ENCODE data around the gene GRHL1.
"Not testable (repeated sequence)": the region's sequence is repeated elsewhere in the genome, so short reads cannot be mapped to it uniquely, and the experiment has no call there.

The GRHL1 gene

GRCh38 chr2:10027660-10028330, 76.3 kb downstream of the GRHL1 start:
- H3K27ac Mint-ChIP-seq, result no peak overlapping the region
- TF ChIP-seq, protein P1, sequence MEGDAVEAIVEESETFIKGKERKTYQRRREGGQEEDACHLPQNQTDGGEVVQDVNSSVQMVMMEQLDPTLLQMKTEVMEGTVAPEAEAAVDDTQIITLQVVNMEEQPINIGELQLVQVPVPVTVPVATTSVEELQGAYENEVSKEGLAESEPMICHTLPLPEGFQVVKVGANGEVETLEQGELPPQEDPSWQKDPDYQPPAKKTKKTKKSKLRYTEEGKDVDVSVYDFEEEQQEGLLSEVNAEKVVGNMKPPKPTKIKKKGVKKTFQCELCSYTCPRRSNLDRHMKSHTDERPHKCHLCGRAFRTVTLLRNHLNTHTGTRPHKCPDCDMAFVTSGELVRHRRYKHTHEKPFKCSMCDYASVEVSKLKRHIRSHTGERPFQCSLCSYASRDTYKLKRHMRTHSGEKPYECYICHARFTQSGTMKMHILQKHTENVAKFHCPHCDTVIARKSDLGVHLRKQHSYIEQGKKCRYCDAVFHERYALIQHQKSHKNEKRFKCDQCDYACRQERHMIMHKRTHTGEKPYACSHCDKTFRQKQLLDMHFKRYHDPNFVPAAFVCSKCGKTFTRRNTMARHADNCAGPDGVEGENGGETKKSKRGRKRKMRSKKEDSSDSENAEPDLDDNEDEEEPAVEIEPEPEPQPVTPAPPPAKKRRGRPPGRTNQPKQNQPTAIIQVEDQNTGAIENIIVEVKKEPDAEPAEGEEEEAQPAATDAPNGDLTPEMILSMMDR (IDR thresholded peaks at IDR 0.05; ENCODE audit: unreplicated experiment in 3 of 3), result no peak
- H3K27me3 Mint-ChIP-seq (ENCODE audit: low read depth), result peaks cover 7% of the 10 kb centered on the region
- H3K4me1 Mint-ChIP-seq, result peaks cover 12% of the 10 kb centered on the region
- H3K9me3 Mint-ChIP-seq, result no peaks in the 10 kb centered on the region
- no peak overlapping the region for H3K4me3 Mint-ChIP-seq
- no peaks in the 10 kb centered on the region for H3K36me3 Mint-ChIP-seq (ENCODE audit: low read depth)

DNA sequence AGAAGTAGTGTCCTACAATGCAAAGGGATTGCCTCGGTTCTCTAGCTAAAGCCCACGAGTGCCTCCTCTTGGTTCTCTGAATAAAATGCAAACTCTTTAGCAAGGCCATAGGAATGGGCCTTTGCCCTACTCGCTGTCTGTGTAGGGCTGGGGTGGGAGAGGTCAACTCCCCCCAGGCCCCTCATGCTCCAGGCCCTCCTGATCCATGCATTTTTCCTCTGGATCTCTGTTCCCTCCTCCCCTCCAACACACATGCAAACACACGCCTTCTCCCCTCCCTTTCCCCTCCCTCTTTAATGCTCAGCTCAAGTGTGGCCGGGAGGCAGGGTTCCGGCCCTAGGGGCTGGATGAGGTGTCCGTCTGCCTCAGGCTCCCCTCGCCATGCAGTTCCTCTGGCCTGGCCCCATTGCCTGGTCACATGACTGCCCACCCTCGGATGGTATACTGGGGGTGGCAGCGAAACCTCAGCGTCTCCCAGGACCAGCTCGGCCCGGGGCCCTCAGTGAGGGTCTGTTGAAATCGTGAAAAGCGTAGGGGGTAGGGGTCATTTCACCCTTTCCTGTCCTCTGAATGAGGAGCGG, 77.0 kb downstream of the GRHL1 start:
- Mint-ChIP-seq H3K27me3 (ENCODE audit: low read depth) (peaks cover 6% of the 10 kb centered on the region), H3K4me3 (no peak overlapping the region), H3K9me3 (no peaks in the 10 kb centered on the region), H3K36me3 (ENCODE audit: low read depth) (no peaks in the 10 kb centered on the region), H3K27ac (no peak overlapping the region), H3K4me1 (peaks cover 12% of the 10 kb centered on the region)
- TF ChIP-seq, protein P1 (IDR thresholded peaks at IDR 0.05; ENCODE audit: unreplicated experiment in 3 of 3), result no peak

DNA sequence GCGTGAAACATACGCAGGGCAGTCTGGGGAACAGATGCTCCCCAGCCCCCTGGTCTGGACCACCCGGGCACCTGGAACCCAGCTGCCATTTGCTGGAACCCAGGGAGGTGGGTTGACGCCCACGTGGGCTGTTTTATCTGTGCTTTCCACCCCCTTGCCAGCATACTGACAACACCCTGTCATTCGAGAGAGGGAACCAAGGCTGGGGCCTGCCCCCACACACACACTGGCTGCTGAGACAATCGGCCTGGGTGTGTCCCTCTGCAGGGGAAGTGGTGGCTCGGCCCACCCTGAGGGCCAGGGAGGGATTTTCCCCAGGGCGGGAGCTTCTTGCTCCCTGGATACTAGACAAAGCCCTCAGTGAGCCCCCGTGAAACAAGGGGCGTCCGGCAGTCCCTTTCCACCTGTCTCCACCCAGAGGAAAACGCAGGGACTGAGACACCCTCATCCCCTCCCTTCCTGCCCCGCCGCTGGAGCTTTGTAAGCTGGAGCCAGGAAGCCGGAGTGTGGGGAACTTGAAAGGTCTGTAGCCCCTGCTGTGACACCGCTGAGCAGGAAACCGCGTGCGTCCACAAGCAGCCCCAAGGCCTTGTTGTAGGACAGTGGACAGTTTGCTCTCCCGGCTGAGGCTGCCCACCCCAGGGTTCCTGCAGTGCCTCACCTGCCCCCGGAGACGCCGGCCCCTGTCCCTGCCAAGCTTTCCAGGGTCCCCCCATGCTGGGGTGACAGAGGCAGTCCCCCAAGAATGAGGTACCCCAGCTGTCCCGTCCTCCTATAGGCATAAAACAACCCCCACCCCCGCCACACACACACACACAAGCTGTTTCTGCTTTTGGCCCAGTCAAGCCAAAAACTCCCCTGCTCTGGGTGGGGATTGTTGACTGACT, 77.7 kb downstream of the GRHL1 start:
- TF ChIP-seq, protein P1 (IDR thresholded peaks at IDR 0.05; ENCODE audit: unreplicated experiment in 3 of 3), result no peak

GRCh38 chr2:10029875-10030223, 78.4 kb downstream of the GRHL1 start:
- H3K4me3 Mint-ChIP-seq, result peak overlapping the region in 1 of 3 experiments; percentile 23
- no peaks in the 10 kb centered on the region for H3K9me3 Mint-ChIP-seq
- TF ChIP-seq, protein P1 (IDR thresholded peaks at IDR 0.05; ENCODE audit: unreplicated experiment in 3 of 3), result no peak
- peaks cover 3% of the 10 kb centered on the region for H3K27me3 Mint-ChIP-seq (ENCODE audit: low read depth)
- peaks cover 12% of the 10 kb centered on the region for H3K4me1 Mint-ChIP-seq
- no peaks in the 10 kb centered on the region for H3K36me3 Mint-ChIP-seq (ENCODE audit: low read depth)
- H3K27ac Mint-ChIP-seq, result peak overlapping the region; percentile 32 to 73 (median 53)

More for the DNA sequence above, 77.7 kb downstream of the GRHL1 start:
- Mint-ChIP-seq H3K27me3 (ENCODE audit: low read depth) (peaks cover 4% of the 10 kb centered on the region), H3K36me3 (ENCODE audit: low read depth) (no peaks in the 10 kb centered on the region), H3K4me1 (peaks cover 12% of the 10 kb centered on the region), H3K9me3 (no peaks in the 10 kb centered on the region), H3K27ac (peak overlapping the region in 2 of 3 experiments; percentile 53 to 73), H3K4me3 (no peak overlapping the region)

DNA sequence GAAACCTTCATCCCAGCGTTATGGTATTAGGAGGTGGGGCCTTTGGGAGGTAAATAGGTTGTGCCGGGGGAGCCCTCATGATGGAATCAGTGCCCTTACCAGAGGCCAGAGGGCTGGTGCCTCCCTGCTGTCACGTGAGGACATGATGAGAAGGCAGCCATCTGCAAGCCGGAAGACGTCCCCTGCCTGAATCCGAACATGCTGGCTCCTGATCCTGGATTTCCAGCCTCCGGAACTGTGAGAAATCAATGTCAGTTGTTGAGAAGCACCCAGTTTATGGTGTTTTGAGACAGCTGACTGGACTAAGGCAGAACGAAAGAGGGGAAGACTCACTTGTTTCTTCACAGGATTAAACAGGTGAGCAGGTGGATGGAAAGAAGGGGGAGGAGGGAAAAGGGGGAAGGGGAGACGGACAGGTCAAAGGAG, 78.8 kb downstream of the GRHL1 start:
- no peaks in the 10 kb centered on the region for H3K36me3 Mint-ChIP-seq (ENCODE audit: low read depth)
- TF ChIP-seq, protein P1 (IDR thresholded peaks at IDR 0.05; ENCODE audit: unreplicated experiment in 3 of 3), result no peak
- peak overlapping the region; percentile 9 to 52 (median 26) for H3K4me3 Mint-ChIP-seq
- H3K9me3 Mint-ChIP-seq, result no peaks in the 10 kb centered on the region
- H3K27me3 Mint-ChIP-seq (ENCODE audit: low read depth), result peaks cover 3% of the 10 kb centered on the region
- peaks cover 12% of the 10 kb centered on the region for H3K4me1 Mint-ChIP-seq
- H3K27ac Mint-ChIP-seq, result peak overlapping the region; percentile 32 to 73 (median 53)

DNA sequence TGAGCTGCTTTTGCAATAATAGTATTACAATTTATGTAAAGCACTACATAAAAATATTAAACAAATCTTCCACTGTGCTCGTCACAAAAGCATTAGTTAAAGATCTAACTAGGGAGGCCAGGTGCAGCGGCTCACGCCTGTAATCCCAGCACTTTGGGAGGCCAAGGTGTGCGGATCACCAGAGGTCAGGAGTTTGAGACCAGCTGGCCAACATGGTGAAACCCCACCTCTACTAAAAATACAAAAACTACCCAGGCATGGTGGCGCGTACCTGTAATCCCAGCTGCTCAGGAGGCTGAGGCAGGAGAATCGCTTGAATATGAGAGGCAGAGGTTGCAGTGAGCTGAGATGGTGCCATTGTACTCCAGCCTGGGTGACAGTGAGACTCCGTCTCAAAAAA, 79.3 kb downstream of the GRHL1 start:
- Mint-ChIP-seq H3K4me1 (peaks cover 12% of the 10 kb centered on the region), H3K27ac (peak overlapping the region in 2 of 3 experiments; percentile 32 to 73)
- H3K27me3 Mint-ChIP-seq (ENCODE audit: low read depth); H3K4me3 Mint-ChIP-seq; H3K9me3 Mint-ChIP-seq; H3K36me3 Mint-ChIP-seq (ENCODE audit: low read depth): not testable (repeated sequence)
